Fibroblast of skin of right biceps (primary cell): Measurements from ENCODE around the gene RYR2.

Source experiments
- DNase-seq: peaks from one replicate; pipeline ENCODE4 v3.0.0-alpha.2; 2013

Gene RYR2

DNA sequence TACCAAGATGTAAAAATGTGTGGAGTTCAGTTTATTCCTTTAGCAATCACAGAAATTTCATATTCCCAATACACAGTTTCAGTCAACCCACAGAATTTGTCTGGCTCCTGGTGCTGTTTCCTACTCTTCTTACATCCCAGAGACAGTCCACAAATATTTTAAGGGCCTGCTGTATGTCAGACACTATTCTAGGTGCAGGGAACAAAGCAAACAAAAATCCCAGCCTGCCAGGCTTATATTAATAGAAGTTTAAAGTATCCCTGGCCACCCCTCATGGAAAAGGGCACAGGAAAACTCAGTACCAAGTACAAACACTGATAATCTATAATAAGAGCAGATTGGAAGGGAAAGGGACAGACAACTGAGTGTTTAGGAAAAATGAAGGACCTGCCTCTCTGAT, 653.9 kb downstream of the RYR2 start:
- DNase-seq = no peak

DNA sequence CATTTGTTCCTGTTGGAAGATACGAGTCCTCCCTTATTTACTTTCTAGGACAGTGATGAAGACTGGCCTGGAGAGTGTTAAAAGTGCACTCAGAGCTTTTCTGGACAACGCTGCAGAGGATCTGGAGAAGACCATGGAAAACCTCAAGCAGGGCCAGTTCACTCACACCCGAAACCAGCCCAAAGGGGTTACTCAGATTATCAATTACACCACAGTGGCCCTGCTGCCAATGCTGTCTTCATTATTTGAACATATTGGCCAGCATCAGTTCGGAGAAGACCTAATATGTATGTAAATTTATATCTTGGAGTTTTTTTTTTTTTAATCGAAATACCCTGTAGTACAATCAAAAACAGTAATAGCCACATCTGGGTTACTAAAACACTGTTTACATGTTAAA, 658.2 kb downstream of the RYR2 start:
- DNase-seq = no peak

DNA sequence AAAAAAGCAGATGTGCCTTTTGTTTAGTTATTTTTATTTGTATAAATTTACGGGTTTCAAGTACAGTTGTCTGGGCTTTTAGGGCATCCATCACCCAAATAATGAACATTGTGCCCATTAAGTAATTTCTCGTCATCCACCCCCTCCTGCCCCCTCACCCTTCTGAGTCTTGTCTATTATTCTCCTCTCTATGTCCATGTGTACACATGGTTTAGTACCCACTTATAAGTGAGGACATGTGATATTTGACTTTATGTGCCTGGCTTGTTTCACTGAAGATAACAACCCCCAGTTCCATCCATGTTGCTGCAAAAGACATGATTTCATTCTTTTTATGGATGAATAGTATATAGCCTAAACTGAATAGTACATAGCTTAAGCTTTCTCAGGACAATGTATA, 659.5 kb downstream of the RYR2 start:
- no peak for DNase-seq

DNA sequence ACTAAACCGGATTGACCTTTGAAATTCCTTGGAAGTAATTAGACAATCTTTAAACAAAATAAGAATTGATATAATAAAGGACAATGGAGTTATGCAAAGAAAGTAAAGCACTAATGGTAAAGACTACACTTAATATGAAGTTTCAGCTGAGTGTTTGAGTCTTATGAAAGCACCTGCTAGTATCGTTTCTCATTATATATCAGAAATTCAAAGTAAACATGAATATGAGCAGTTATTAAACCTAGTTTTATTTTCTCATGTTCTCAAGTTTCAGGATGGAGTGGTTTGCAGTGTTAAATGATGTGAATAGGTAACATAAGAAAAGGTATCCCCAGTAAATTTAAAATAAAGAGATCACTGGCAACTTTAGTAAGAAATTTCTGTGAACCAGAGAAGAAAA, 660.2 kb downstream of the RYR2 start:
- DNase-seq = no peak

DNA sequence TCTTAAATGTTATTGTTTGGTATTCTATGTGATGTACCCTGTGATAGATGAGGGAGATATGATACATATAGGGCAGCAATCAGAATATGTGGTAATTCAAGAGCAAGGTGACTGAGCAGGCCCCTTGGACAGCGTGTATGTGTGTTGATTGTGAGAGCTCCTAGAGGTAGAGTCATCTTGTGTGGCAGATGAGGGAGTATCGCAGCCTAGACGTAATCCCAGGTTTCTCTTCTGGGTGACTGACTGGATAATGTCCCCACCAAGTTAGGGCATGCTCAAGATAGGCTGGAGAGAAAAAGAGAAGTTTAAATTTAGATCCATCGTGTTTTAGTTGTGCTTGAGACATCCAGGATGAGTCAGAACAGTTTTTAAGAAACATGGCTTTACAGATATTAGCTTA, 663.5 kb downstream of the RYR2 start:
- no peak for DNase-seq

DNA sequence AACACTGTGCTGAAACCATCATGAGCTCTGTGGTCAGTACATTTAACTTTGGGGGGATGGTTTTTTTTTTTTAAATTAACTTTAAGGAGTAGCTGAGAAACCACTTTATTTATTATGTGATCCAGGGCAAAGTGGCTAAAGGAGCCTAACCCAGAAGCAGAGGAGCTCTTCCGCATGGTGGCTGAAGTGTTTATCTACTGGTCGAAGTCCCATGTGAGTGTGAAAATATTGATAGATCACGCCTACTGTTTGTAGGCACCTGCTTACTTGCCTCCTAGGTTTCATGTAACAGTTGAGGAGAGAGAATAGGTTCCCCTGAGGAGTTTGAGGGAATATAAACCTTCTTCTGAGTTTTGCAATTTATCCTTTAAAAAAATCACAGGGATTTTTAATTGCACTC, 667.4 kb downstream of the RYR2 start:
- DNase-seq = no peak

DNA sequence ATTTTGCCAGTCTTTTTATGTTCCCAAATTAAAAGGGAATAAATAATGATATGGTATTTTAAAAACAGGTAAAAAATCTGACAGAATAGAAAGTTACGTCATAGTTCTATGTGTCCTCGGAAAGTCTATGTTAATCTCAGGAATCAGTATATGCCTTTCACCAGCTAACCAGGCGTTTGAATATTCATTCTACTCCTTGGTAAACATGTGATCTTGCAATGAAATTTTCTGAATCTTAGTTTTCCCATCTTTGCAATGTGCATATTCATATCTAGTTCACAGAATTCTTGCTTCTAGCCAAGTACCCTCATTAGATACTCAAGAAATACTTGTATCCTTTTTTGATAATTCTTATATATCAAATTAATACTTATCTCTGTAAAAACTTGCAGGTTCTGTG, 669.3 kb downstream of the RYR2 start:
- no peak for DNase-seq

DNA sequence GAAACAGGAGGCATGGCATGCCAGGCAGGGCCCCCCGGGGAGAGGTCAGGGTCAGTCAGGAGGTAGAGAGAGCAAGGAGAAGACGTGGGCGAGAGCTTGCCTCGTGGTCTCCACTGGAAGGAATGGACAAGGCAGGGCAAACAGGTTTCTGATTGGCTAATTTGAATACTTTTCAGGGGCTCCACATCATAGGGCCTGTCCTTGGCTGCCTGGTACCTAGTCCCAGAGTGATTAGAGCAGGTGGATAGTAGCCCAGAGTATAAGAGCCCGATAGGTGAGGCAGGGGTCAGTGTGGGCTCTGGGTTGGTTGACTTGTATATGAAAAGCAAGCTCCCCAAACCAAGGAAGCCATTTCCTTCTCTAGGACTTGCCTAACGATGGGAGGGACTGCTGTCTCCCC, 670.1 kb downstream of the RYR2 start:
- no peak for DNase-seq

DNA sequence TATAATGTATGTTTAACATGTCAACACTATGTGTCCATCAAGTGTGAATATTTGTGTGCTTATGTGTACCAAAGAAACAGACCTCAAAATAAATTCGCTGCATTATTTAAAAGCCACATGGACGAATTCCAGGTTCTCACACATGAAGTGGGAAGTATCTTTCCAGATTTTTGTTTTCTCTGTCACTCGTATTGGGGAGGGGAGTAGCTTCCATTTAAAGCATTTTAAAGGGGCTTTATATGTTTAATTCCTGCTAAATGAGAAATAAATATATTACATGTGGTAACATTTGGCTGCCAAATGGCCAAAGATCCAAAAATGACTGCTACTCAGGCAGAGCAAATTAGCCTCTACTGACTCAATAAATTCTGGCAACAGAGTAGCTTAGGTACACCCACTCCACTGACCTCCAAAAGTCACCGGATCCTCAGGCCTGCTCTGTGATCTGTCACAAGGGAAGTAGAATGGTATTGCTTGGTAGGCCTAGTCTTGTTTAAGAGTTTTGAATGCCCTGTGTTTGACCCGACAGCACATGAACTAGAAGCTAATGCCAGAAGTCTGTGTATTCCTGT, 670.7 kb downstream of the RYR2 start:
- peak; percentile 46 for DNase-seq

DNA sequence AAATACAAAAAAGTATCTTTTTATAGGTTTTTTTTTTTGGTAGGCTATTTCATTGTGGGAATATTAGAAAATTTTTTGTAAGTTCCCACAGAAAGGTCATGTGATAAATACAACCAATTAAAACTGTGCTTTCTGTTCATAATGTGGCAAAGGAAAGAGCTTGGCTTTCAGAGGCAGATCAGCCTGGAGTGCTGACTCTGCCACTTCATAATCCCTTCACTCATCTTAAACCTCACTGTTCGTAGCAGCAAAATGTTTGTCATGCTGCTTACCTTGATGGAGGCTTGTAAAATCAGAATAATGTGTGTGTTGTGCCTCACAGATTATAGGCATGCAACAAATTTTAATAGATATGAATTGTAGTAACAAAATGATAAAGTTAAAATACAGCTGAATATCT, 671.9 kb downstream of the RYR2 start:
- DNase-seq = no peak

DNA sequence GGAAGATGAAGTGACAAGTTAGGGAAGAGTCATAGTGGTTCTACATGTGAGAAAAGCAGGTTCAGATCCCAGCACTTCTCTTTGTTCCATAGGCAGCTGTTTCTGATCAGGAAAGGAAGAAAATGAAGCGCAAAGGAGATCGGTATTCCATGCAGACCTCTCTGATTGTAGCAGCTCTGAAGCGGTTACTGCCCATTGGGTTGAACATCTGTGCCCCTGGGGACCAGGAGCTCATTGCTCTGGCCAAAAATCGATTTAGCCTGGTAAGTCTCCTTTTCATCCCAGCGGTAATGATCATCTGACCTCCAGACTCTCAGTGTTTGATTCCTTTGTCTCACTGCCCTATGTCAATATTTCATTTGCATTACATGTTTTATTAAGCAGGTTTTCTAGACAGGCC, 675.1 kb downstream of the RYR2 start:
- no peak for DNase-seq

DNA sequence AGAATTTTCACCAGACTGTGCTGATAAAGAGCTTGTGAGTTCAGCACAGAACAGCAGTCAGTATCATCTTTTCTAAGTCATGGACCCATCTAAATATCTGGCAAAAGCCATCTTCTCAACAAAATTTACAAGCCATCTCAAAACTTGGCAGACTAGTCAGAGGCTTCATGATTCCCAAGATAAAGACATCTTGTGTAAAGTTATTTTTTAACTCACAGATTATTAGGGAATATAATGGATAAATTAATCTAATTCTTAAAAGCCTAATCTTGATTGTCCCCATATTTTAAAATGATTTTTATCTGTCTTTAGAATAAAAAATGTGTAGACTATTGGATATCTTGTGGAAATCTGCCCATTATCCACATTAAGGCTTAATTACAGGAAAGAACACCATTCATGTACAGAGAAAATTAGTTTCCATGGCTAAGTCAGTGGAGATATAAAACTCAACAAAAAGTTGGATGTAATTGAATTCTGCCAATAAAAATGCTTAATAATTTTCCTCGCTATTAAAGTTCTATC, 688.9 kb downstream of the RYR2 start:
- DNase-seq = no peak

DNA sequence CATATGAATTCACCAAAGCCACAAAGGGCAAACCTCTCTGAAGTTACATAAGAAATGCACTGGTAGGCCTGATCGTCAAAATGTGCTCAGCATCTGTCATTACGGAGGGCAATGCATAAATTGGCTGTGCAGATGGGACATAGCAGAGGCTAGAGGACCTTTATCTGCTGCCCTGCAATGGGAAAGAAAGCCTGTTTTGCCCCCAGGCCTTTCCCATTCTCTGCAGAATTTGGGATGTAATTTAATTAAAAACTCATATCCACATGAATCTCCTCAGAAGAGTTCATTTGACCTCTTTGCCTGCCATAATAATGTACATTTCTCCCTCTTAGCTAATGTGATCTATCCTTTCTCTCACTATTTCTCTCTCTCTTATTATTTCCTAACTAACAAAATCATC, 690.7 kb downstream of the RYR2 start:
- DNase-seq = no peak

DNA sequence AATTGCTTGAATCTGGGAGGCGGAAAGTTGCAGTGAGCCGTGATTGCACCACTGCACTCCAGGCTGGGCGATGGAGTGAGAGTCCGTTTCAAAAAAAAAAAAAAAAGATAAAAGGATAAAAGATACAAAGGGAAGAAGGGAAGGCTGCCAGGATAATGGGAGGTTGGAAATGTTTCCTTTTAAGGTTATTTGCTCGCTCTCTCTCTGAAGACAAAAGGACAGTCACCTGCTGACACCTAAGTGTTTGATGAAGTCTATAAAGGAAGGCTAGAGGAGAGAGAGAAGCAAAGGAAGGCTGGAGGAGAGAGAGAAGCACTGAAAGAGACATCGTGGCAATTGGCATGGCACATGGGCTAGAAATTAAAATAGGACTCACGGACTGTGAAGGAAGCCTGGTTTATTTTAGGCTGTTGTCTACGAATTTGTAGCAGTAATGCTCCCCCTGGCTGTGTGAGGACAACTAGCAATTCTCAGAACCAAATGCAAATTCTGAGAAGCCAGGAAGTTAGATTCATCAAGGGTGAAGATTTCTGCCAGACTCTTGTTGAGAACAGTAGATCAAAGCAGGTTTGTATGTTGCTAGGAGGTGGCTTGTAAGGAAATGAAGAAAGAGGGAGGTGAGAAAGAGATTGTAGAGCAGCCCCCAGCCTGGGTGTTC, 694.5 kb downstream of the RYR2 start:
- DNase-seq = no peak

DNA sequence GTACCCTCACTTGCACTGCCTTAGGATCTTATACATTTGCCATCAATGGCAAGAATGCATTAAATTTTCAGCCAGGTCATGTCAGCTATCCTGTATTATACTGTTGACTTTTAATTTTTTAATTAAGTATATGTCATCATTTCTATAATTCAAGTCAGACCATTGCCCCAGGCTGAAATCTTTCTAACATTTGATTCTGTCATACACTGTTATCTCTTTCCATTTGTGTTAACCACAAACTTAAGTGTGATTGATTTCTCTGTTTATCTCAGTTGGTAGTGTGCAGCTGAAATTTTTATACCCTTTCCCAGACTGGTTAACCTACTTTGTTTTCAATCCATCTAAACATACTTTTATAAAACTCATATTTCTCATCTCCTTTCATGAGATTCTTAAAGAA, 695.5 kb downstream of the RYR2 start:
- no peak for DNase-seq

DNA sequence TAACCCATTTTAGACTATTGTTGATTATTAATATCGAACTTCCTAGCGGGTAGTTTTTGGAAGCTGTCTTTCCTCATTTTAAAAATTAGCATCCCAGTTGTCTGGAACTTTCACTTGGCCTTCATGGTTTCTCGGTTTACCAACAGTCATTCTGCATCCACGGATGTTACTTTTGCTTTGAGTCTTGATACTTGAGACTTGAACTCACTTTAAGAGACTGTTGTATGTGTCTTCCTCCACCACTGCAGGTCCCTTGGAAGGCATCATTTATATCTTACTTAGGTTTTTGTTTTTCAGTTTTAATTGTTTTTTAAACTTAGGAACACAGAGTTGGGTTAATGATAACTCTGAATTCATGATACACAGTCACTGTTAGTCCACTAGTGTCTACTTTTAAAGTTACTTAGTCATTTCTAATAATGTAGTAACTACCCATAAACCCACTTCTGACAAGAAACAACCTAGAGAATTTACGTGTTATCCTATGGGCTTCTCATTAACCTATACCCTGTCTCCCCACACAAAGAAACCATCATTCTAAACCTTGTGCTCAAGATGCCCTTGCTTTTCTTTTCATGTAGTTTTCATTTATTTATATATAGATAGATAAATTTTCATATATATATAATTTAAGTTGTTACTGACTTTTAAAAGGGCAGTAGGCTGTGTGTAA, 696.1 kb downstream of the RYR2 start:
- DNase-seq = no peak

DNA sequence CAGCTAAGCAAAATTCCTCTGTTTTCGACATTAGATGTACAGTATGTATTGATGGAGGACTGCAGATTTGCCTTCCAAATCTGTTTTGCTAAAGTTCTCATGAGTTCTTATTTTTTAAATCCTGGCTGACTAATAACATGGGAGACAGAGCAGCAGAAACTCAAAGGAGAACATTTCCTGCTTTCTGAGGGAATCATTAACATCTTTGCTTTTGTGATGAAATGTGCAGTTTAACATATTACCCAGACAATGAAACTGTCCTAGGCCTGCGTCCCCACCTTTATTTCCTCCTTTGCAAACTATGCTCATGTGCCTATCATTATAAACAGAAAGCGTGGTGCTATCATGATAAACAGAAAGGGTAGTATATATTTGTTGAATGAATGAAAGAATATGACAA, 698.9 kb downstream of the RYR2 start:
- DNase-seq = no peak

DNA sequence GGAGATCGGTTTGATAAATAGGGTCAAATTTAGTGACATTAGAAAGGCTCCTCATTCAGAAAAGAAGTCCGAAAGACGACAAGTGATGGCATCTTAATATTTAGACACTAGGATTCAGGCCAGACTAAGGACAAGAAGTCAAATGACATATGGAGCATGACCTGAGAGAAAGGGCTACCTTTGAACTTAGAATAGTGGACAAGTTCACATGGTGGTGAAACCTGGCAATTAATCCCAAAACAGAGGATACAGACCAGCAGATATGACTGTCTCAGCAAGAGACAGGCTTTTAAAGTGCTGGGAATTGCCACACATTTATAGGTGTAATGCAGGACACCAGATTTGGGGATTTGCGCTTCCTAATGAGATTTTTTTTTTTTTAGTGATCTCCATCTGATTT, 703.6 kb downstream of the RYR2 start:
- no peak for DNase-seq

DNA sequence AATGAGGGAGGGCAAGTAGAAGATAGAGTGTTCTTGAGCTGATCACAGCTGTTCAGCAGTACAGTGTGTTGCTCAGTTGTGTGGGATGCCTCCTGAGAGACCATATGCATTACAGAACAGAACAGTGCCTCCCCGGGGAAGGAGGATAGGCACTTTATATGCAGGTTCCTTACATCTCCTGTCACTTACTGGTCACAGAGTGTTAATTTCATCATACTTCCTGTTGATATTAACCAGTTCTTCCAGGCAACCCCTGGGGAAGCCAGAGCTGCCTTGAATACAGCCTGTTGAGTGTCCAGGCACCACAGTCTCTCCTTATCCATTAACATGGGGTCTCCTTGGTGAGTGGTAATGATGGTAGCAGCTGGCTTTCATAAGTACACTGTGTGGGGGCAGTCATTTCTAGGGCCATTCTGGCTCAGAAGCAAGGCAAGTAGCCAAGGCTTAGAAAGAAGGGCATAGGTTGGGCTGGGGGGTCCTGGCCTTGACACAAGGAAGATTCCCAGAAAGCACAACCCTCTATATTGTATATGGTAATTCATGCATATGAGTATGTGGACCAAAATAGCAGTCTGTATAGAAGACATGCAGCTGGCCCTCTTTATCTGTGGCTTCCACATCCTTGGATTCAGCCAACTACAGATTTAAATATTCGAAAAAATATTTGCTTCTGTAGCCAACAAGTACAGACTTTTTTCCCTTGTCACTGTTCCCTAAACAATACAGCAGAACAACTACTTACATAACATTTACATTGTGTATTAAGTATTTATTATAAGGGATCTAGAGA, 706.4 kb downstream of the RYR2 start:
- DNase-seq = no peak

DNA sequence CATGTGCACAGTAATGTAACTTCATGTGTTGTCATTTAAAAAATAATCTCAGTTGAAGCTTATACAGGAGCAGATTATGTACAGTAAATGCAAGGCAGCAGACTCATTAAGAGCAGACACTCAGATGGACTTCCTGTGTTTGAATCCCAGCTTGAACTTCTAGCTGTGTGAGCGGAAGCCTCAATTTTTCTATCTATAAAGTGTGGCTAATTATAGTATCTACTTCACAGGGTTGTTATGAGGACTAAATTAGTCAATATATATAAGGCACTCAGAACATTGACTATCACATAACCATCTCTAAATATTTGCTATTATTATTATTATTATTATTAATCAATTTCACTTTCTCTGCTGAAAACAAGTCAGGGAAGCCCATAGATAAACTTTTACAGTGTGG, 707.1 kb downstream of the RYR2 start:
- no peak for DNase-seq

DNA sequence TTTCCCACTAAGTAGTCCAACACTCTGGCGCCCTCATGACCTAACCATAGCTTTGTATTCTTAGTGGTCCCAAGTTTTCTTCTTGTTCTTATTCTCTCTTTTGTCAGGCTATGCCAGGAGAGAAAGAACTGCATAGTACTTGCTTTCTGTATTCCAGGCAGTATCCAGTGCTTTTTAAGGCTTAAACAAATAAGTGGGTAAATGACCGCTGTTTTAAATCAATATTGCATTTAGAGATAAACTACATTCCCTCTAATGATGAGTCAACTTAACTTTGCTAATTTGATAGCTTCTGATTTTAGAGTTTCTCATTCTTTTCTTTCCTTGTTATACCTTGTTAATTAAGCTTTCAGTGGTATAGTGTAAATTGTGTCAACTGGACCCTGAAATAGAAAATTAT, 709.1 kb downstream of the RYR2 start:
- no peak for DNase-seq

DNA sequence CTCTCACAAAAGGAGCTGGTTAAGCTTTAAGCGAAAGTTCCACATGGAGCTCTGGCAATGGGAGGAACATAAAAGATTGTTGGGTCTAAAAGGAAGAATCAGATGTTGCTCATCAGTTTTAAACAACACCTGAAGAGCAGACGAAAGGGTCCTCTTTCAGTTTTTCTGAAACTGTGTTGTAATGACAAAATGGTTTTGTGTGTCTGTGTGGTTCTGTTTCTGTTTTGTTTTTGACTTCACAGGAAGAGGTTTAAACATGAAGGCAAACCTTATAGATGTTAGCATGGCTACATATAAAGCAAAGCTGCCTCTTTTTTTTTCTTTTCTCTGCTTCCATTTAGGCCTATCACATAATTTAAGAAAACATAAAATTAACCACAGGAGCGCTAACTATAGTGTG, 712.6 kb downstream of the RYR2 start:
- DNase-seq = no peak

DNA sequence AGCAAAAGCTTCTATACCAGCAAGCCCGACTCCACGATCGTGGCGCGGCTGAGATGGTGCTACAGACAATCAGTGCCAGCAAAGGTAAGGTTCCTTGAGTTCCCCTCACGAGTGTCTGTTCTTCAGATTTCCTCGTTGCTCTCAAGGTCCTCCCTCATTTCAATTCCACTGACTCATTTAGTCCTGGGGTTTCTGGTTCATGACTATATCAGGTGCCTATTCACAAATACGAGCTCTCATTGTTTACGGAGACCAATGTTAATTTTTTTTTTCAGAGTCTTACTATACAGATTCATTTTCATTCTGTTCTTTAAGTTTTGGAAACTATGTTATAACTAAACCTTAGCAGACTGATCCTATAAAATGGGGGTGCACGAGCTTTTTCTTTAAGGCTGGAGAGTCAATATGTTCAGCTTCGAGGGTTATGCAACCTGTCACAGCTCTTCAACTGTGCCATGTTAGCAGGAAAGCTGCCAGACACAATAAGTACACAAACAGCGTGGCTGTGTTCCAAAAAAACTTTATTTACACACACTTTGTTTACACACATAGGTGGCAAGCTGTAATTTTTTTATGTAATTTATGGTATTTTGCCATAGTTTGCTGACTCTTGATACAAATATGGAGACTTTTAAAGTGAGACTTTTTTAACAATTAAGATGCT, 714.5 kb downstream of the RYR2 start:
- DNase-seq = no peak
